Inflammatory macrophage (primary cell): ENCODE results near the gene TPCN1.

Experiments used
- DNase-seq, 2 donors: peaks; one replicate each; pipeline ENCODE4 v3.0.0-alpha.2; 2020 to 2022

The TPCN1 gene

GRCh38 chr12:113242026-113242418 is 20.8 kb downstream of the TPCN1 start:
- peak; percentile 23 to 56 for DNase-seq

GRCh38 chr12:113242560-113242959 is 21.3 kb downstream of the TPCN1 start:
- DNase-seq = no peak

- no peak for DNase-seq
These were observed 22.8 kb downstream of the TPCN1 start for GRCh38 chr12:113244047-113244460.

GRCh38 chr12:113244478-113244958 is 23.3 kb downstream of the TPCN1 start:
- no peak for DNase-seq

GRCh38 chr12:113245695-113246477 is 24.6 kb downstream of the TPCN1 start:
- peak in 1 of 2 donors; percentile 24 for DNase-seq

GRCh38 chr12:113246478-113247122 is 25.3 kb downstream of the TPCN1 start:
- DNase-seq = no peak

- peak; percentile 38 to 63 for DNase-seq
These were observed 26.1 kb downstream of the TPCN1 start for GRCh38 chr12:113247123-113248050.

- no peak for DNase-seq
These were observed 27.0 kb downstream of the TPCN1 start for GRCh38 chr12:113248051-113248825.

- no peak for DNase-seq
These were observed 27.7 kb downstream of the TPCN1 start for GRCh38 chr12:113248842-113249435.

GRCh38 chr12:113249546-113249945 is 28.3 kb downstream of the TPCN1 start:
- no peak for DNase-seq

- no peak for DNase-seq
These were observed 28.8 kb downstream of the TPCN1 start for GRCh38 chr12:113250045-113250444.

- DNase-seq = no peak
These were observed 30.3 kb downstream of the TPCN1 start for GRCh38 chr12:113251404-113252070.

- no peak for DNase-seq
These were observed 31.2 kb downstream of the TPCN1 start for GRCh38 chr12:113252494-113252893.

GRCh38 chr12:113253532-113254285 is 32.4 kb downstream of the TPCN1 start:
- no peak for DNase-seq

GRCh38 chr12:113254298-113254697 is 33.0 kb downstream of the TPCN1 start:
- no peak for DNase-seq

GRCh38 chr12:113257564-113257963 is 36.3 kb downstream of the TPCN1 start:
- DNase-seq = no peak

- no peak for DNase-seq
These were observed 38.9 kb downstream of the TPCN1 start for GRCh38 chr12:113260127-113260526.

GRCh38 chr12:113260636-113261300 is 39.5 kb downstream of the TPCN1 start:
- DNase-seq = no peak

GRCh38 chr12:113261847-113262470 is 40.7 kb downstream of the TPCN1 start:
- peak; percentile 67 to 79 for DNase-seq
